Neural cell (in vitro differentiated cells): ENCODE measurements around the gene TPRA1.

Source experiments
- CTCF ChIP-seq: fragments of 450-650 bp; IDR thresholded peaks from 2 replicates; pipeline ENCODE4 v1.5.1; 2014; ENCODE audit warnings: antibody characterized with exemption, mild to moderate bottlenecking, moderate library complexity; ENCODE audit not compliant: poor library complexity, severe bottlenecking
- RAD21 ChIP-seq: fragments of 450-650 bp; conservative IDR thresholded peaks from 2 replicates; pipeline ENCODE4 v1.6.1; 2014; ENCODE audit warnings: antibody characterized with exemption, mild to moderate bottlenecking, moderate library complexity
- REST ChIP-seq: IDR thresholded peaks from 2 replicates; pipeline ENCODE4 v1.6.1; 2012; ENCODE audit warnings: borderline replicate concordance
- TAF1 ChIP-seq: IDR thresholded peaks from 2 replicates; pipeline ENCODE4 v1.6.1; 2012; ENCODE audit warnings: low read depth

DNA sequence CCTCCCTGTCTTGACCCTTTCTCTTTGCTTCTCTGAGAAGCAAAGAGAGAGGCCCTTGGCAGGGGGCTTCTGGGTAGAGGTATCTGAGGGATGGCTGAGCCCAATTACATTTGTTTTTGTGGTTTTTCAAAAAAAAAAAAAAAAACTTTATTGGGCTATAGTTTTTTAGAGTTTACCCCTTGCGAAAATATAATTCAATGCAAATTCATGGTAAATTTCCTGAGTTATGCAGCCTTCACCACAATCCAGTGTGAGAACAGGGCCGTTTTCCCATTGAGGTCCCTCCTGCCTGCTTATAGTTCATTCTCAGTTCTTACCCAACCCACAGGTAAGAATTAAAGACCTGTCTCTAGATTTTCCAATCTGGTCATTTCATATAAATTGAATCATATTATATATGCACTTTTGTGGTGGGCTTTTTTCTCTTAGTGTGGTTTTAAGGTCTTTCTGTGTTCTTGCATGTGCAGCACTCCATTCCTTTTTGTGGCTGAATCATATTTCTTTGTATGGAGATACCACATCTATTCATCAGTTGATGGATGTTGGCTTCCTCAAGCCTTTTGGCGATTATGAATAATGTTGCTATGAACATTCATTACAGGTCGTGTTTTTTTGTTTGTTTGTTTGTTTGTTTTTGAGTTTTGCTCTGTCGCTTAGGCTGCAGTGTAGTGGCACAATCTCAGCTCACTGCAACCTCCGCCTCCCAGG, 10.4 kb upstream of the TPRA1 start:
- TF ChIP-seq CTCF (no peak), RAD21 (no peak), TAF1 (no peak), REST (no peak)
